Esophagus muscularis mucosa (tissue), 4 donors: Measurements from ENCODE around the gene GLS. TPM values are rescaled to one million over a fixed set of nuclear protein-coding genes. Genes with fewer than 3 reads are reported as not detected.

Source experiments
- DNase-seq: peaks from one replicate; pipeline ENCODE4 v3.0.0-alpha.2; 2017; ENCODE audit errors: extremely low spot score
- H3K27ac ChIP-seq, 4 donors: fragments of 200-600 bp; sonication (generic); replicated peaks in 1 of 4; 1 replicate in 3 of 4; 2 replicates in 1 of 4; pipeline ENCODE4 v1.5.1; 2016 to 2019; ENCODE audit warnings: mild to moderate bottlenecking in 1 of 4
- H3K27me3 ChIP-seq, 4 donors: fragments of 200-600 bp; sonication (generic); one replicate each; pipeline versions ENCODE4 v1.5.1 to v1.6.0; 2016 to 2019
- H3K36me3 ChIP-seq, 4 donors: fragments of 200-600 bp; sonication (generic); one replicate each; pipeline ENCODE4 v1.5.1; 2016 to 2019
- H3K4me1 ChIP-seq, 4 donors: fragments of 200-600 bp; sonication (generic); one replicate each; pipeline ENCODE4 v1.5.1; 2016 to 2019
- H3K4me3 ChIP-seq, 4 donors: fragments of 200-600 bp; sonication (generic); 1 replicate in 2 of 4; 2 replicates in 2 of 4; pipeline ENCODE4 v1.5.1; 2016 to 2019; ENCODE audit warnings: mild to moderate bottlenecking in 4 of 4, moderate library complexity in 1 of 4
- H3K9me3 ChIP-seq, 4 donors: fragments of 200-600 bp; sonication (generic); 1 replicate in 3 of 4; 2 replicates in 1 of 4; pipeline ENCODE4 v1.5.1; 2016 to 2019
- CTCF ChIP-seq, 3 experiments: fragments of 200-600 bp in 2 of 3; fragments of 450-650 bp in 1 of 3; sonication (generic) in 2 of 3; IDR thresholded peaks; one replicate each; pipeline ENCODE4 v1.5.1; 2017 to 2019; ENCODE audit warnings: antibody characterized with exemption in 3 of 3, mild to moderate bottlenecking in 2 of 3, moderate library complexity in 1 of 3
- EP300 ChIP-seq: sonication (generic); formaldehyde crosslinking; IDR thresholded peaks from one replicate; pipeline ENCODE4 v1.6.1; 2017; ENCODE audit warnings: antibody characterized with exemption
- POLR2A ChIP-seq: fragments of 450-650 bp; IDR thresholded peaks from one replicate; pipeline ENCODE4 v1.6.1; 2017; ENCODE audit warnings: antibody characterized with exemption, moderate library complexity, mild to moderate bottlenecking, low read depth
- POLR2AphosphoS5 ChIP-seq, 2 donors: sonication (generic); formaldehyde crosslinking; IDR thresholded peaks; one replicate each; pipeline ENCODE4 v1.6.1; 2017; ENCODE audit warnings: antibody characterized with exemption in 2 of 2
- WGBS: methylation state at CpG from one replicate; pipeline ENCODE4 v1.1.5; 2018; 5-methylcytosine and 5-hydroxymethylcytosine counted together
- intact Hi-C: fragments of 100-400 bp; cut with DNase I; formaldehyde crosslinking; loops from one replicate; pipeline ENCODE4 v1.15.1; 2023
- total RNA-seq, 4 donors: library from RNA; depleted of rRNA; stranded (reverse); fragments of >200 nt; gene quantifications; one replicate each; pipeline versions ENCODE4 v1.1.0 to v1.2.1, GENCODE V29; 2016

GLS gene
- total RNA-seq, 4 donors from 2014 or later: 93.6 to 125 (median 94.0) TPM

- Histone ChIP-seq H3K4me1 (no peaks in the 10 kb centered on the region), H3K4me3 (no peak overlapping the region), H3K27me3 (no peaks in the 10 kb centered on the region), H3K9me3 (no peaks in the 10 kb centered on the region), H3K36me3 (peaks cover 76 to 100% (median 91%) of the 10 kb centered on the region in 4 donors), H3K27ac (no peak overlapping the region)
- intact Hi-C loops: no loop called here
- TF ChIP-seq POLR2A: no peak
- TF ChIP-seq CTCF (IDR thresholded peaks at IDR 0.05): no peak
- TF ChIP-seq EP300: no peak
- no peak for TF ChIP-seq POLR2AphosphoS5 (IDR thresholded peaks at IDR 0.05)
- no peak for DNase-seq
- 96% methylated on average over 5 of the region's 5 CpGs for WGBS
Observed at GRCh38 chr2:190987938-190988337, 107.3 kb downstream of the GLS start.

GRCh38 chr2:190988910-190989309 is 108.3 kb downstream of the GLS start:
- DNase-seq: no peak
- Histone ChIP-seq H3K9me3 (no peaks in the 10 kb centered on the region), H3K27me3 (no peaks in the 10 kb centered on the region), H3K36me3 (peaks cover 68 to 100% (median 91%) of the 10 kb centered on the region in 4 donors), H3K4me1 (no peaks in the 10 kb centered on the region), H3K27ac (no peak overlapping the region), H3K4me3 (no peak overlapping the region)
- WGBS: 100% methylated on average over 3 of the region's 3 CpGs
- TF ChIP-seq EP300 (no peak), POLR2A (no peak), POLR2AphosphoS5 (IDR thresholded peaks at IDR 0.05) (no peak), CTCF (IDR thresholded peaks at IDR 0.05) (no peak)
- intact Hi-C loops: no loop called here

GRCh38 chr2:190990132-190990531 is 109.5 kb downstream of the GLS start:
- Histone ChIP-seq H3K27ac (no peak overlapping the region), H3K9me3 (no peaks in the 10 kb centered on the region), H3K27me3 (no peaks in the 10 kb centered on the region), H3K4me3 (no peak overlapping the region), H3K4me1 (no peaks in the 10 kb centered on the region), H3K36me3 (peaks cover 70 to 100% (median 90%) of the 10 kb centered on the region in 4 donors)
- no peak for DNase-seq
- TF ChIP-seq EP300 (no peak), POLR2A (no peak), POLR2AphosphoS5 (IDR thresholded peaks at IDR 0.05) (no peak), CTCF (IDR thresholded peaks at IDR 0.05) (no peak)
- 78% methylated on average over 6 of the region's 6 CpGs for WGBS
- intact Hi-C loops: no loop called here

GRCh38 chr2:190993292-190993643 is 112.6 kb downstream of the GLS start:
- 96% methylated on average over 6 of the region's 6 CpGs for whole genome bisulfite sequencing
- H3K27ac ChIP-seq: no peak overlapping the region

More at GRCh38 chr2:190993292-190993643, 112.6 kb downstream of the GLS start:
- TF ChIP-seq CTCF (IDR thresholded peaks at IDR 0.05) (no peak), POLR2A (no peak), EP300 (no peak), POLR2AphosphoS5 (IDR thresholded peaks at IDR 0.05) (no peak)
- intact Hi-C loops: no loop called here
- no peaks in the 10 kb centered on the region for H3K9me3 ChIP-seq
- no peak overlapping the region for H3K4me3 ChIP-seq
- peaks cover 0 to 15% (median 8%) of the 10 kb centered on the region in 4 donors for H3K4me1 ChIP-seq
- DNase-seq: no peak
- peaks cover 73 to 100% (median 89%) of the 10 kb centered on the region in 4 donors for H3K36me3 ChIP-seq
- no peaks in the 10 kb centered on the region for H3K27me3 ChIP-seq
